GM23338 (cell line): ENCODE measurements around the gene CELSR1. TPM values are rescaled to one million over a fixed set of nuclear protein-coding genes. Genes with fewer than 3 reads are reported as not detected.

Experiments used
- ATAC-seq: fragments of 200-7000 bp; cut with Tn5 transposase; 3 replicates; pipeline ENCODE4 v1.9.1; 2020
- DNase-seq: peaks from one replicate; pipeline ENCODE4 v3.0.0-alpha.2; 2015; ENCODE audit warnings: low spot score
- H2AFZ ChIP-seq: fragments of 200-600 bp; sonication (generic); 2 replicates; pipeline ENCODE4 v1.8.0; 2016; ENCODE audit warnings: antibody characterized with exemption, mild to moderate bottlenecking, moderate library complexity
- H3F3A ChIP-seq: fragments of 200-600 bp; sonication (generic); replicated peaks from 2 replicates; pipeline ENCODE4 v1.8.0; 2017; ENCODE audit warnings: antibody characterized with exemption, mixed run types, low read depth
- H3K27ac ChIP-seq: fragments of 200-600 bp; sonication (generic); 2 replicates; pipeline ENCODE4 v1.6.1; 2016; ENCODE audit warnings: low read depth
- H3K27me3 ChIP-seq: fragments of 200-600 bp; sonication (generic); 2 replicates; pipeline ENCODE4 v1.8.0; 2016; ENCODE audit warnings: mild to moderate bottlenecking, mixed run types, moderate library complexity; ENCODE audit not compliant: insufficient read depth
- H3K36me3 ChIP-seq: fragments of 200-600 bp; sonication (generic); 2 replicates; pipeline ENCODE4 v1.8.0; 2016; ENCODE audit warnings: mild to moderate bottlenecking; ENCODE audit not compliant: insufficient read depth
- H3K4me1 ChIP-seq: fragments of 200-600 bp; sonication (generic); 2 replicates; pipeline ENCODE4 v1.8.0; 2016; ENCODE audit warnings: mild to moderate bottlenecking, moderate library complexity; ENCODE audit not compliant: insufficient read depth
- H3K4me2 ChIP-seq: fragments of 200-600 bp; sonication (generic); 2 replicates; pipeline ENCODE4 v1.7.1; 2017; ENCODE audit warnings: mixed run types
- H3K4me3 ChIP-seq: fragments of 200-600 bp; sonication (generic); 2 replicates; pipeline ENCODE4 v1.6.1; 2016; ENCODE audit warnings: mixed run types
- H3K79me2 ChIP-seq: fragments of 200-600 bp; sonication (generic); replicated peaks from 2 replicates; pipeline ENCODE4 v1.8.0; 2017; ENCODE audit warnings: mild to moderate bottlenecking; ENCODE audit not compliant: insufficient read depth
- H3K9me2 ChIP-seq: fragments of 200-600 bp; sonication (generic); 2 replicates; pipeline ENCODE4 v1.8.0; 2017; ENCODE audit not compliant: insufficient read depth
- H4K20me1 ChIP-seq: fragments of 200-600 bp; sonication (generic); replicated peaks from 2 replicates; pipeline ENCODE4 v1.8.0; 2017; ENCODE audit warnings: mild to moderate bottlenecking; ENCODE audit not compliant: insufficient read depth
- H3K27ac Mint-ChIP-seq: 2 replicates; pipeline ENCODE4 v1.8.0; 2020; ENCODE audit warnings: inconsistent platforms, mild to moderate bottlenecking, moderate library complexity, mixed read lengths
- H3K27me3 Mint-ChIP-seq: 3 replicates; pipeline ENCODE4 v1.8.0; 2022; ENCODE audit warnings: low read depth, mild to moderate bottlenecking, moderate library complexity, mixed read lengths, inconsistent platforms; ENCODE audit not compliant: insufficient read depth, poor library complexity
- H3K36me3 Mint-ChIP-seq: 3 replicates; pipeline ENCODE4 v1.8.0; 2021; ENCODE audit warnings: low read depth, mild to moderate bottlenecking, inconsistent platforms, moderate library complexity, mixed read lengths
- H3K4me1 Mint-ChIP-seq: 3 replicates; pipeline ENCODE4 v1.8.0; 2020; ENCODE audit warnings: mild to moderate bottlenecking, inconsistent platforms, mixed read lengths
- H3K4me3 Mint-ChIP-seq: 3 replicates; pipeline ENCODE4 v1.8.0; 2021; ENCODE audit warnings: moderate library complexity, mild to moderate bottlenecking, inconsistent platforms, mixed read lengths
- H3K9me3 Mint-ChIP-seq: 3 replicates; pipeline ENCODE4 v1.8.0; 2020; ENCODE audit warnings: moderate library complexity, mild to moderate bottlenecking, inconsistent platforms, mixed read lengths
- EZH2 ChIP-seq: fragments of 200-600 bp; sonication (generic); IDR thresholded peaks from one replicate; pipeline ENCODE4 v1.8.0; 2017; ENCODE audit warnings: antibody characterized with exemption, mild to moderate bottlenecking, low read depth; ENCODE audit not compliant: unreplicated experiment
- EZH2phosphoT487 ChIP-seq: fragments of 200-600 bp; sonication (generic); IDR thresholded peaks from one replicate; pipeline ENCODE4 v1.8.1; 2018; ENCODE audit warnings: antibody characterized with exemption; ENCODE audit not compliant: unreplicated experiment
- POLR2AphosphoS5 ChIP-seq: IDR thresholded peaks from 2 replicates; pipeline ENCODE4 v1.6.1; 2016; ENCODE audit warnings: antibody characterized with exemption, low read depth
- REST ChIP-seq: IDR thresholded peaks from one replicate; pipeline ENCODE4 v1.6.1; 2018; ENCODE audit warnings: antibody characterized with exemption; ENCODE audit not compliant: unreplicated experiment
- STAT1 ChIP-seq: IDR thresholded peaks from one replicate; pipeline ENCODE4 v1.6.1; 2016; ENCODE audit warnings: antibody characterized with exemption; ENCODE audit not compliant: unreplicated experiment
- ZNF114 ChIP-seq: fragments of 250-450 bp; sonication (Bioruptor Pico); IDR thresholded peaks from 2 replicates; pipeline ENCODE4 v1.5.0; 2020; ENCODE audit warnings: mild to moderate bottlenecking, moderate library complexity
- ZNF331 ChIP-seq: fragments of 250-450 bp; sonication (Bioruptor Pico); IDR thresholded peaks from 2 replicates; pipeline ENCODE4 v1.5.0; 2020; ENCODE audit warnings: low read depth, mild to moderate bottlenecking, moderate library complexity
- ZNF462 ChIP-seq: fragments of 250-450 bp; sonication (Bioruptor Pico); IDR thresholded peaks from 2 replicates; pipeline ENCODE4 v1.5.0; 2020; ENCODE audit warnings: mild to moderate bottlenecking, moderate library complexity
- polyA plus RNA-seq: library from polyadenylated mRNA; unstranded; fragments of >200 nt; fragmentation: Nextera tagmentation; extraction: Ambion mirVana; gene quantifications from 2 replicates; pipeline ENCODE4 v1.2.1, GENCODE V29; 2016
- total RNA-seq: library from RNA; depleted of rRNA; stranded (reverse); fragments of >200 nt; shearing (Covaris generic); gene quantifications from 2 replicates; pipeline ENCODE4 v1.2.3, GENCODE V29; 2014

CELSR1 gene
- total and polyA plus RNA-seq, 2 experiments from 2014 or later: 4.8 to 20.4 TPM

GRCh38 chr22:46406791-46407190 lies 130.6 kb downstream of the CELSR1 start (continued):
- TF ChIP-seq REST (no peak), ZNF331 (CRISPR knock-in tag) (no peak), ZNF114 (CRISPR knock-in tag) (no peak), STAT1 (no peak), EZH2 (no peak), EZH2phosphoT487 (no peak), POLR2AphosphoS5 (no peak)

GRCh38 chr22:46406349-46406748 lies 131.1 kb downstream of the CELSR1 start:
- Histone ChIP-seq H3K27ac (no peak overlapping the region), H3K27me3 (no peaks in the 10 kb centered on the region), H3F3A (no peaks in the 10 kb centered on the region), H3K4me2 (no peak overlapping the region), H3K36me3 (no peaks in the 10 kb centered on the region), H3K79me2 (no peaks in the 10 kb centered on the region), H4K20me1 (no peaks in the 10 kb centered on the region; the same call in 1 of the 2 replicates), H3K9me2 (no peaks in the 10 kb centered on the region), H2AFZ (no peak overlapping the region), H3K4me1 (no peaks in the 10 kb centered on the region), H3K4me3 (no peak overlapping the region)
- Mint-ChIP-seq H3K9me3 (no peaks in the 10 kb centered on the region), H3K36me3 (peaks cover 4% of the 10 kb centered on the region; the same call in 1 of the 3 replicates), H3K4me3 (no peak overlapping the region), H3K4me1 (peaks cover 5% of the 10 kb centered on the region), H3K27ac (no peak overlapping the region), H3K27me3 (peaks cover 5% of the 10 kb centered on the region)
- DNase-seq: no peak
- TF ChIP-seq ZNF462 (CRISPR knock-in tag) (no peak), EZH2phosphoT487 (no peak)
- no peak for ATAC-seq
